A549 (cell line): ENCODE data around the gene FAM240B.

ENCODE experiments used
- CTCF ChIP-seq: fragments of >200 bp; sonication (Bioruptor Twin); formaldehyde crosslinking; IDR thresholded peaks from 3 replicates; pipeline ENCODE4 v1.5.1; 2016
- EP300 ChIP-seq, 2 experiments: fragments of >200 bp; sonication (Bioruptor Twin); formaldehyde crosslinking; IDR thresholded peaks; 2 replicates in 1 of 2; 3 replicates in 1 of 2; pipeline ENCODE4 v1.6.1; 2016 to 2017
- POLR2A ChIP-seq: IDR thresholded peaks from 2 replicates; pipeline ENCODE4 v1.6.1; 2012; ENCODE audit warnings: mild to moderate bottlenecking, low read length
- REST ChIP-seq: fragments of 200-600 bp; sonication (generic); IDR thresholded peaks from 2 replicates; pipeline ENCODE4 v1.6.1; 2016; ENCODE audit warnings: antibody characterized with exemption, mild to moderate bottlenecking, moderate library complexity

- TF ChIP-seq REST: no peak
- TF ChIP-seq EP300 (IDR thresholded peaks at IDR 0.05): no peak
- TF ChIP-seq POLR2A: no peak
- no peak for TF ChIP-seq CTCF
Measured at GRCh38 chr9:38671372-38671731, 48.6 kb downstream of the FAM240B start.
